Measurements from ENCODE around the gene FMO4.
"Not testable (repeated sequence)": the region's sequence is repeated elsewhere in the genome, so short reads cannot be mapped to it uniquely, and the experiment has no call there.

FMO4 gene

DNA sequence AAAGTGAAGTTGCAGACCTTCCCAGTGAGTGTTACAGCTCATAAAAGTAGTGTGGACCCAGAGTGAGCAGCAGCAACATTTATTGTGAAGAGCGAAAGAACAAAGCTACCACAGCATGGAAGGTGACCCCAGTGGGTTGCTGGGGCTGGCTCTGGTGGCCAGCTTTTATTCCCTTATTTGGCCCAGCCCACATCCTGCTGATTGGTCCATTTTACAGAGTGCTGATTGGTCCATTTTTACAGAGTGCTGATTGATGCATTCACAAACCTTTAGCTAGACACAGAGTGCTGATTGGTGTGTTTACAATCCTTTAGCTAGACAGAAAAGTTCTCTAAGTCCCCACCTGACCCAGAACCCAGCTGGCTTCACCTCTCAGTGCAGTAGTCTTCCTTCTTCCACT lies 76.8 kb downstream of the FMO4 start:
- DNase-seq: not testable (repeated sequence)
